Smooth muscle cell (in vitro differentiated cells): ENCODE measurements around the gene AQP7. TPM values are rescaled to one million over a fixed set of nuclear protein-coding genes. Genes with fewer than 3 reads are reported as not detected.

ENCODE experiments used
- DNase-seq: peaks from one replicate; lab custom pipeline; 2025; ENCODE audit not compliant: unreplicated experiment; lab: John Stamatoyannopoulos, UW
- H2AFZ ChIP-seq: fragments of 200-600 bp; sonication (generic); 2 replicates; pipeline ENCODE4 v1.6.0; 2016; ENCODE audit warnings: antibody characterized with exemption, low read depth, mild to moderate bottlenecking
- H3F3A ChIP-seq: fragments of 200-600 bp; sonication (generic); 2 replicates; pipeline ENCODE4 v1.6.0; 2017; ENCODE audit warnings: antibody characterized with exemption, low read depth
- H3K27ac ChIP-seq: fragments of 200-600 bp; sonication (generic); 2 replicates; pipeline ENCODE4 v1.5.1; 2016; ENCODE audit warnings: low read depth, mild to moderate bottlenecking
- H3K27me3 ChIP-seq: fragments of 200-600 bp; sonication (generic); 2 replicates; pipeline ENCODE4 v1.6.1; 2016; ENCODE audit warnings: low read depth, mild to moderate bottlenecking
- H3K36me3 ChIP-seq: fragments of 200-600 bp; sonication (generic); 2 replicates; pipeline ENCODE4 v1.5.1; 2016; ENCODE audit warnings: low read depth
- H3K4me1 ChIP-seq: fragments of 200-600 bp; sonication (generic); 2 replicates; pipeline ENCODE4 v1.5.1; 2016; ENCODE audit warnings: low read depth
- H3K4me2 ChIP-seq: fragments of 200-600 bp; sonication (generic); 2 replicates; pipeline ENCODE4 v1.6.0; 2016; ENCODE audit warnings: mild to moderate bottlenecking
- H3K4me3 ChIP-seq: fragments of 200-600 bp; sonication (generic); 2 replicates; pipeline ENCODE4 v1.5.1; 2016; ENCODE audit warnings: mild to moderate bottlenecking
- H3K79me2 ChIP-seq: fragments of 200-600 bp; sonication (generic); 2 replicates; pipeline ENCODE4 v1.6.0; 2016; ENCODE audit warnings: low read depth, mild to moderate bottlenecking
- H3K9ac ChIP-seq: fragments of 200-600 bp; sonication (generic); 2 replicates; pipeline ENCODE4 v1.6.0; 2016; ENCODE audit warnings: low read depth
- H3K9me3 ChIP-seq: fragments of 200-600 bp; sonication (generic); replicated peaks from 2 replicates; pipeline ENCODE4 v1.5.1; 2016; ENCODE audit warnings: low read depth
- H4K20me1 ChIP-seq: fragments of 200-600 bp; sonication (generic); 2 replicates; pipeline ENCODE4 v1.6.0; 2016; ENCODE audit warnings: low read depth
- WGBS: methylation state at CpG from one replicate; pipeline ENCODE4 v1.1.7; 2016; ENCODE audit warnings: low lambda C conversion rate; 5-methylcytosine and 5-hydroxymethylcytosine counted together
- polyA plus RNA-seq: library from polyadenylated mRNA; unstranded; fragments of >200 nt; fragmentation: Nextera tagmentation; extraction: Ambion mirVana; gene quantifications from 2 replicates; pipeline ENCODE4 v1.2.1, GENCODE V29; 2016
- total RNA-seq: library from RNA; depleted of rRNA; stranded (reverse); fragments of >200 nt; gene quantifications from 2 replicates; pipeline ENCODE4 v1.2.3, GENCODE V29; 2014
- TF ChIP-seq, protein P1 (sequence below): fragments of 200-600 bp; sonication (generic); IDR thresholded peaks from 2 replicates; pipeline ENCODE4 v1.5.1; 2017; ENCODE audit warnings: borderline replicate concordance, mild to moderate bottlenecking, antibody characterized with exemption; ENCODE audit not compliant: insufficient read depth, poor library complexity, severe bottlenecking

The AQP7 gene
- total and polyA plus RNA-seq, 2 experiments from 2014 or later, result 0.45 to 0.76 TPM

DNA sequence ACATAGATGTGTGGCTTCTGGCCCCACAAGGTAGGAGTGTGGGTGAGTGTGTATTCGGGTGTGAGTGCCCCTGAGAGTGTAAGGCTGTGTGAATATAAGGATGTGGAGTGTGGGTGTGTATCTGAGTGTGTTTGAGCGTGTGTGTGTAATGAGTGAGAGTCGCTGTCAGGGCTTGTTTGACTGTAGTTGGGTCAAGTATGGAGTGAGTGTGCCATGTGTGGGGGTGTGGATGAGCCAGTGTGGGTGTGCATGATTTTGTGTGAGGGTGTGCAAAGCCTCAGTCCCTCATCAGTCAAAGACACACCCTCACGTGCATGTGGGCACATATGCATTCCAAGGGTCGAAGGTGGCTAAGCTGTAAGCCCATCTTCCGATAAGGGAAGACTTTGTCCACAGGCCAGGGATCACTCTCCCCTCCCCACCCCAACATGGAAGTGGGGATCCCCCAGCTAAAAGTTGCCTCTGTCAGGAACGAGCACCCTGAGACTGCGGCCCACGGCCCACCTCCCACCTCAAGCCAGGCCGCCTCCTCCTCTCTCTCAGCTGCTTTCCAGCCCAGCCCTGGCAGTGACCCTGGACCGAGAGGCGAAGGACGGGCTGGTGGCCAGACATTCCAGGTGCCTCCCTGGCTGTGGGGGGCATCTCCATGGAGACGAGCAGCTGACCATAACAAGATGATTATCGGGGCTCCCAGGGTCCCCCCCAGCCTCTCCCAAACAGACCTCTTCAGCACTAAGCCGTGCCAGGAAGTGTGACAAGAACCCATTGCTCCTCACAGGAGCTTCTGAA lies 32.1 kb upstream of the AQP7 start:
- no peaks in the 10 kb centered on the region for H3K27me3 ChIP-seq
- no peak for DNase-seq
- H4K20me1 ChIP-seq, result no peaks in the 10 kb centered on the region
- H3K4me3 ChIP-seq, result no peak overlapping the region
- H3K36me3 ChIP-seq, result no peaks in the 10 kb centered on the region
- H3K79me2 ChIP-seq, result no peaks in the 10 kb centered on the region
- no peak overlapping the region for H3K27ac ChIP-seq
- TF ChIP-seq, protein P1, sequence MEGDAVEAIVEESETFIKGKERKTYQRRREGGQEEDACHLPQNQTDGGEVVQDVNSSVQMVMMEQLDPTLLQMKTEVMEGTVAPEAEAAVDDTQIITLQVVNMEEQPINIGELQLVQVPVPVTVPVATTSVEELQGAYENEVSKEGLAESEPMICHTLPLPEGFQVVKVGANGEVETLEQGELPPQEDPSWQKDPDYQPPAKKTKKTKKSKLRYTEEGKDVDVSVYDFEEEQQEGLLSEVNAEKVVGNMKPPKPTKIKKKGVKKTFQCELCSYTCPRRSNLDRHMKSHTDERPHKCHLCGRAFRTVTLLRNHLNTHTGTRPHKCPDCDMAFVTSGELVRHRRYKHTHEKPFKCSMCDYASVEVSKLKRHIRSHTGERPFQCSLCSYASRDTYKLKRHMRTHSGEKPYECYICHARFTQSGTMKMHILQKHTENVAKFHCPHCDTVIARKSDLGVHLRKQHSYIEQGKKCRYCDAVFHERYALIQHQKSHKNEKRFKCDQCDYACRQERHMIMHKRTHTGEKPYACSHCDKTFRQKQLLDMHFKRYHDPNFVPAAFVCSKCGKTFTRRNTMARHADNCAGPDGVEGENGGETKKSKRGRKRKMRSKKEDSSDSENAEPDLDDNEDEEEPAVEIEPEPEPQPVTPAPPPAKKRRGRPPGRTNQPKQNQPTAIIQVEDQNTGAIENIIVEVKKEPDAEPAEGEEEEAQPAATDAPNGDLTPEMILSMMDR, result no peak
- H3K4me2 ChIP-seq, result peak overlapping the region; percentile 6
- WGBS, result 82% methylated on average over 16 of the region's 16 CpGs
- H3K9ac ChIP-seq, result no peak overlapping the region
- no peaks in the 10 kb centered on the region for H3K9me3 ChIP-seq
- H2AFZ ChIP-seq, result no peak overlapping the region
- H3K4me1 ChIP-seq, result peaks cover 7% of the 10 kb centered on the region
- no peaks in the 10 kb centered on the region for H3F3A ChIP-seq

GRCh38 chr9:33433871-33434270 lies 31.5 kb upstream of the AQP7 start:
- TF ChIP-seq, protein P1, result no peak
- Histone ChIP-seq H3K27ac (no peak overlapping the region), H3K79me2 (no peaks in the 10 kb centered on the region), H3K4me1 (peaks cover 7% of the 10 kb centered on the region), H3K9me3 (no peaks in the 10 kb centered on the region), H3K4me2 (no peak overlapping the region), H3K9ac (no peak overlapping the region), H2AFZ (no peak overlapping the region), H3K4me3 (no peak overlapping the region), H4K20me1 (no peaks in the 10 kb centered on the region), H3K27me3 (no peaks in the 10 kb centered on the region), H3K36me3 (no peaks in the 10 kb centered on the region), H3F3A (no peaks in the 10 kb centered on the region)
- 82% methylated on average over 8 of the region's 8 CpGs for WGBS
- no peak for DNase-seq

GRCh38 chr9:33431420-33431819 lies 29.1 kb upstream of the AQP7 start:
- no peak overlapping the region for H3K4me2 ChIP-seq
- peaks cover 5% of the 10 kb centered on the region for H3K4me1 ChIP-seq
- H3K27me3 ChIP-seq, result no peaks in the 10 kb centered on the region
- TF ChIP-seq, protein P1, result no peak
- no peak overlapping the region for H2AFZ ChIP-seq
- no peaks in the 10 kb centered on the region for H3F3A ChIP-seq
- no peaks in the 10 kb centered on the region for H3K9me3 ChIP-seq
- H3K36me3 ChIP-seq, result no peaks in the 10 kb centered on the region
- no peaks in the 10 kb centered on the region for H3K79me2 ChIP-seq
- H3K4me3 ChIP-seq, result no peak overlapping the region
- H3K27ac ChIP-seq, result no peak overlapping the region
- 66% methylated on average over 2 of the region's 2 CpGs for WGBS
- no peak for DNase-seq
- no peaks in the 10 kb centered on the region for H4K20me1 ChIP-seq
- no peak overlapping the region for H3K9ac ChIP-seq

DNA sequence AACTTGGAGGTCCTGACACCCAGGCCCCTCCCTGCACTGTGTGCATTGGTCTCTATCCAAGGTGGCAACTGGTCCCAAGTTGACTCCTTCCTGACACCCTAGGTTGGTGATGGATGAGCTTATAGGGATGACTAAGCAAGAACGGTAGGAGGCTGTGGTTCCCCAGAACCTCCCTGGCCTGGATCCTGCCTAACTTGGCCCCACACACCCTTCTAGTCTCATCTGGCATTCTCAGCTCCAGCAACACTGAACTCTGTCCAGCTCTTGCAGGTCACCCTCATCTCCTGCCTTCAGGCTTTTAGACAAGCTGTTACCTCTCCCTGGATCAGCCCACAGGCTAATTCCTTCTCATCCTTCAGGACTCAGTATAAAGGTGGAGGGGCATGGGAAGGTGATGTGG lies 28.6 kb upstream of the AQP7 start:
- Histone ChIP-seq H3K27me3 (no peaks in the 10 kb centered on the region), H2AFZ (no peak overlapping the region), H3F3A (no peaks in the 10 kb centered on the region), H3K9me3 (no peaks in the 10 kb centered on the region), H3K4me3 (no peak overlapping the region), H3K4me2 (no peak overlapping the region), H3K4me1 (peaks cover under 1% of the 10 kb centered on the region), H3K79me2 (no peaks in the 10 kb centered on the region), H4K20me1 (no peaks in the 10 kb centered on the region), H3K9ac (no peak overlapping the region), H3K36me3 (no peaks in the 10 kb centered on the region), H3K27ac (no peak overlapping the region)
- TF ChIP-seq, protein P1, result no peak
- WGBS, result 38% methylated on average over 1 of the region's 1 CpG
- no peak for DNase-seq
